Stimulated activated CD8-positive, alpha-beta memory T cell treated with anti-CD3 and anti-CD28 coated beads, Interleukin-12 subunit alpha, Interleukin-12 subunit beta, amount 100 ng/mL, for 24 hours (primary cell): ENCODE data around the gene LOXHD1.

Experiments used
- DNase-seq: peaks from one replicate; pipeline ENCODE4 v3.0.0-alpha.2; 2020; ENCODE audit errors: extremely low read depth

Gene LOXHD1

DNA sequence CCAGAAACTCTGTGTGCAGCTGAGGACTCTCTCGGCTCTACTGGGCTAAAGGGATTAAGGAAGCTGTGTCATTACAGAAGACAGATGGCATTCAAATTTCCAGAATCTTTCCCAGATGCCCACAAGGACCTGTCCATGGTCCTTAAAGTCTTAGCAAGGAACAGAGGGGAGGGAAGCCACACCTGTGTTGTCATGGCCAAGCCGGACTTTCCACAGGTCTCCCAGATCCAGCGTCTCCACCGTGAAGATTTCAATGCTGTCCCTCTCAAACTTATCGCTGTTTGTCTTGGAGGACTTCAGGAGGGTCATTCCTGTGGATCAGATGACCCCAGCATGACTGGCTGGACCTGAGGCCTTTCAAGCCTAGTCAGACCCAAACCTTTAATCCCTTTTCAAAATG is 114.5 kb downstream of the LOXHD1 start:
- DNase-seq, result no peak

- no peak for DNase-seq
Measured at GRCh38 chr18:46541626-46542189, 115.3 kb downstream of the LOXHD1 start.

GRCh38 chr18:46538376-46538775 is 118.6 kb downstream of the LOXHD1 start:
- no peak for DNase-seq

DNA sequence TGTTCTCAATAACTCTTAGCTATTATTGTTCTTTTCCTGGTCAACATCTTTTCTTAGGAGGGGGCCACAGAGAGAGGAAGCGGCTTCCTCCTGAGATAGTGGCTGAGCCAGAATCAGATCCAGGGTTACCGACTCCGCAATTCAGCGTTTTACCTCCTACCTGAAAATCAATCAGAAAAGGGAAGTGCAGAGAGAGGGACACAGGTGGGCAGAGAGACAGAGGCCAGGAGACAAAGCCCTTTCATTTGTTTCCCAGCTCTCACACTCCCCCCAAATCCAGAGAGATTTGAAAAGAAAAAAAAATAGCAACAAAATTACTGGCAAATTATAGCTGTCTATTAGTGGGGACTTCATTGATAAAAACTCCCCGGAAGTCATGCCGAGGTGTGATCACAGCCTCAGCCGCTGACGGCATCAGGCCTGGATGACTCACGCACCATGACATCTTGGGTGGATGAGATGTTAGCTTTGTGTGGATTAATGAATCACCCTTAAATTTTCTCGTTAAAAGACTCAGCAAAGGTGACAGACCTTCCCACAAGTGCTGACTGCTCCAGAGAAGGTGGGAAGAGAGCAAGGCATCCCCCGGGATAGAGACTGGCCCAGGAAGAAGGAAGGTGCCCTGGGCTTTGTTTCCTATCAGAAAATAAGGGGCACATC is 120.7 kb downstream of the LOXHD1 start:
- DNase-seq, result no peak

DNA sequence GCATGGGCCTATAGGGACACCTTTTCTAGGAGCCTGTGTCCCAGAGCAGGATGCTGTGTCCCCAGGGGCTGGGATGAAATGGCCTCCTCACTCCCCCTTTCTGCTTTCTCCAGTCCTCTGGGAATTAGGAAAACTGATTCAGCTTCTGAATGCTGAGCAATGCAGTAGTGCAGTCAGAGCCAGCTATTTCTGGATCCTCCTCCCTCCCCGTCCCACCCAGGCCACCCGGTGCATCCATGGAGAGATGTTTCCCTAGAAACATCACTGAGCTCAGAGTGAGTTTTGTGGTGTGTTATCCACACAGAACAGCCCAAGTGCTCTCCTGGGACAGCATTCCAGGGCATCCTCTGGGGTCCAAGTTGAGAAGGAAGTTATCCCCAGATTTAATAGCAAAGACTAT is 125.5 kb downstream of the LOXHD1 start:
- DNase-seq, result no peak

- no peak for DNase-seq
Measured at GRCh38 chr18:46528037-46528436, 129.0 kb downstream of the LOXHD1 start.

- DNase-seq, result no peak
Measured at GRCh38 chr18:46519870-46520269, 137.2 kb downstream of the LOXHD1 start.

DNA sequence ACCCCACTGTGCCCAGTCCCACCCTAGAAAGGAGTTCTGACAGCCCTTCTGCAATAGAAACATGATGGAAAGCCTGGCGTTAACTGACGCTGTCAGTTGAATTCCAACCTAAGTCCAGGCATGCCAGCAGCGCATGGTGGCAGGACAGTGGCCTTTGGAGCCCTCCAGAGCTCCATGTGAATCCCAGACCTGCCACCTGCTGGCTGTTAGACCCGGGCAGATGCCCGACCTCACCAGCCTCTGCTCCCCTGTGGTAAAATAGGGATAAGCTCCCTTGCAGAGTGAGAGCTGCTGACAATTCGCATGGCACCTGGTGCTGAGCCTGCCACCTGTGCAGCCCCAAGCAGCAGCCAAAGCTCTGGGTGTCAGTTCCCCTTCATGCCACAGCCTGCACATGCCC is 138.6 kb downstream of the LOXHD1 start:
- no peak for DNase-seq

GRCh38 chr18:46516555-46516954 is 140.5 kb downstream of the LOXHD1 start:
- no peak for DNase-seq

DNA sequence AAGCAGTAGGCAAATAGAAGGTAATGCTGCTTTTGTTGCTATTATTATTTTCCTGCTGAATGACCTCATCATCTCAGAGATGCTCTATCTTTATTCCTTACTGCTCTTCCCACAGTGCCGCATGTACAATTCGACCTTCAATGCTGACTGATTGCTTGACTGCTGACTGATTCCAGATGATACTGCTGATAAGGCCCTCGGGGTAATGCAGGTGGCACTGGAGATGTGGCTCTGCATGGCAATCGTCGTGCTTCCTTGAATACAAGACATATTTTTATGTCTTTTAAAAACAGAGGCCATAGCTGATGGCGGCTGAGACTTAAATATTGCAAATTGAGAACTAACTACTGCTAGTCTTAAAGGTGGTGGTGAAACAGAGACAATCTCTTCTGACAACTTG is 146.6 kb downstream of the LOXHD1 start:
- no peak for DNase-seq

DNA sequence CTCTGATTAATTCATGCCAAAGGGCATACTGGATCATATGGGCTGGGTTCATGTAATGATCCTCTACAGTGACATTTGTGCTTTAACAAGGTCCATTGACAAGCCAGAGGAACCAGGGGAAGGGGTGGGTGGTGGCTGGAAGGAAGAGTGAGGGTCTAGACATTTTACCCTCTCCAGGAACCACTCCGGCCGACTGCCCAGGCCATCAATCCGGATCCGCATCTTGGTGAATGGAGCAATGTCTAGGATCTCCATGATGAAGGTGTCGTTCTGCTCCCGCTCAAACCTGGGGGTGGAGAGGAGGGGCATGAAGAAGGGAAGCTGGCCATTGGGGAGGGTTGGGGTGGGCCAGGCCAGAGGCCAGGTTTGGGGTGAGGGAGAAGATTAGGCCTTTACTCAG is 147.5 kb downstream of the LOXHD1 start:
- no peak for DNase-seq

DNA sequence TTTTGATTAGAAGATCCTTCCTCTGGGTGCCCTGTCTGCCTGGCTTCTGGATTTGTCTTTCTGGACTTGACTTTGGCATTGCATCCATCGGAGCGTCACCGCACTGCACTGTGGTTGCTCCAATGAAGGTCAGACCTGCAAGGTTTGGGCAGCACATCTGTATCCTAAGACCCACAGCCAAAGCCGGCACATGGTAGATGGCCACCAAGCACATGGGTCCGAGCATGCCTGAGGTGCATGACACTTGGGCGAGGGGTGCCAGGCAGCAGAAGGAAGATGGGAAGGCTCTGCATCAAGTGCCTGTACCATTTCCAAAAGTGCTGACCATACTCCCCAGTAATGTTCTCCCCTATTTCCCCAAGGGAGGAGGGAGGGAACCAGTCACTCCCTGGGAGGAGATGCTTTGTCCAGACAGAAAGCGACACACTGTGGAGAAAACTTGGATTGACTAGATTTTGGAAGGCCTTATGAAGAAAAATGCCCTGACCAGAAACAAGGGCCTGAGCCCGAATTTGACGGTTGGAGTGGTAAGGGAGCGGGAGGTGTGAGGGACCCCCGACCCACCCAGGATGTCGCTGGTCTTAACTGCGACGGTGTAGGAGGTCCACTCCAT is 149.9 kb downstream of the LOXHD1 start:
- DNase-seq, result no peak

DNA sequence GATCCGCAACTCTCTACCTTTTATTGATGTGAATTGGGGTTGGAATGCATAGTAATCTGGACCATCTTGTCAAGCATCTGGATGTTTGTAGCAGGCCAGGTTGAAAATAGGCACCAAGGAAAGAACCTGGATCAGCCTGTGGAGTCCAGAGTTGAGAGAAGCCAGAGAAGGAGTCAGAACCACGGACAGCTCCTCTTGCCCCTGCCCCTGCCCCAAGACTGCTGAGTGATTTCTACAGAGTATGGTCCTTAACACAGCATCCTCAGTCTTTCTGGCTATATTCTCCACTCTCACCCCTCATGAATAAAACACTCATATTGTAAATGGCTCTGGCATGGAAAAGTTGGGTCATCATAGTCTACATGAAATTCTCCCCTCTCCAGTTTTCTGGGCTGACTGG is 154.6 kb downstream of the LOXHD1 start:
- no peak for DNase-seq

DNA sequence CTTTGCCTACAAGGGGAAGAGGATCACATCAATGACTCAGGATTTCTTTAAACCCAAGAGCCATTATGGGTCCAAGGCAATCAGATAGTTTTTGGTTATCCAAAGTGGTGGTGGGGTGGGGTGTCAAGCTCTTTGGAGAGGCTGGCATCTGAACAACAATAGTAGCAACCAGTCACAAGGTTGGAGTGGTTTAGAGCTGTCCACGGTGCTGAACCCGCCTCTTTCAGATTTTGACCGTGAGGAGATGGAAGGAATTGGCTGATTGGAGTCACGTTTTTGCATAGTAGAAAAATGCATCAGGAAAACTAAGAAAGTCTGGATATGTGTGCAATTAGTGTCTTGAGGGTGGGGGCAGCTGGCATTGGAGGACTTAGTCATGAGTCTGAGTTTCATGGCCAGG is 159.9 kb downstream of the LOXHD1 start:
- no peak for DNase-seq

GRCh38 chr18:46488471-46489213 is 168.4 kb downstream of the LOXHD1 start:
- no peak for DNase-seq

GRCh38 chr18:46485675-46486194 is 171.3 kb downstream of the LOXHD1 start:
- no peak for DNase-seq

- DNase-seq, result no peak
Measured at GRCh38 chr18:46484971-46485370, 172.0 kb downstream of the LOXHD1 start.

DNA sequence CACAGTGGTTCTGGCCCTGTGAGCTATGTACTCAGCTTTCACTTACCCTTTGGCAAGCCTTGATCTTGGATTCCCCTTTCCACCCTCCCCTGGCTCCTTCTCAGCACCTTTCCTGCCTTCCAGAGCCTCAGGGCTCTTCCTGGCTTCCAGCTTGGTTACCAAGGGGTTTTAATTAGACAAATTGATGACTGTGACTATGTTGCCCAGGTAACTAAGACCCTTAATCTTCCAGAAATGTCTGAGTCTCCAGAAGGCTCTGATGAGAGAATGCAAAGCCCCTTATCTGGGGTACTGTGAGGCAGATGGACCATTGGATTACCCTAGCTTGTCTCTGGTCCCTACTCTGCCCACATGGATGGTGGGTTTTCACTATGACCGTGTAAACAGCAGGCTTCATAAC is 174.2 kb downstream of the LOXHD1 start:
- DNase-seq, result no peak

GRCh38 chr18:46481847-46482245 is 175.2 kb downstream of the LOXHD1 start:
- no peak for DNase-seq

DNA sequence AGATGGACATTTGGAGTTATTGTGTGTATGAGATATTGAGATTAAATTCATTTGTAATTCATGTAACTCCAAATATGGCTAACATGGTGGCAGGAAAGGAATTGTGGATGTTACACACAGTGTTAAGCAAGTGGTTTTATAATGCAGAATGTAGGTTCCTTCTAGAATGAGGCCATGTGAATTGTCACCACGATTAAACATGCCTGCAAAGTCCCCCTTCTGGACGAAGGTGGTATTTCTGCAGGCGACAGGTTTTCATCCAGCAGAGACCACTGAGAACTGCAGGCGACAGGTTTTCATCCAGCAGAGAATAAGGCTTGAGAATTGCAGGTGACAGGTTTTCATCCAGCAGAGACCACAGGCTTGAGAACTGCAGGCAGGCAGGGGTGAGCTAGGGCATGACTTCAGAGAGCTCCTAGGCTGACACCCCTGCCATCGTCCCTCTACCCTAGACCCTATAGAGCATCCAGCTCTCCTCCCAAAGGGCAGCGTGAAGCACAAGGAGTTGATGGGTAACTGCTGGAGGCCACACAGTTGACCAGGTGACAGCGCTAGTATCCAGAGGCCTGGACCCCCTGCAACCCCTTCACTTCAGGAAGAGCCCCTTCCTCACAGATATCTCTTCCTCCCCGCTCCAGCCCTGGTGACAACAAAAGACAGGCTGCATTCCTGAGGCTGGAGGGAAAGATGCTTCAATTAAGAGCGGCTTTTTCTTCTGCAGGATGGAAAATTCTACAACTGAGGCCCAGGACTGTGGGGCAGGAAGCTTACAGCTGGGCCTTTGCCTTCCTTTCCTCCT is 175.8 kb downstream of the LOXHD1 start:
- no peak for DNase-seq

DNA sequence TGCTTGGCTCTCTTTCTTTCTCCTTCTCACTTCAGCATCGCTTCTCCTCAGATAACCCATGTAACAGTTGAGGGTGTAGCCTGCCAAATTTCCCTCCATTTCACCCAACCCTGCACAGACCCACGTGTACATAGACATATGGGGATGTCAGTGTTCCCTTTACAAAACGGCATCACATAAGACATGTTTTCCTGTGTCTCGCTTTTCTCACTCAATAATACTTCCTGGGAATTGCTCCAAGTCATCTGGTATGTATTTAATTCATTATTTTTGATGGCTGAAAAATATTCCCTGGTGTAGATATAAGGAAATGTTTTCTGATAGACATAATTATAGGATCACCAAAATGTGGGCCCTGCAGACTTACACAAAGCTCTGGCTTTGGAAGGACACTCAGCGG is 176.8 kb downstream of the LOXHD1 start:
- no peak for DNase-seq

- DNase-seq, result no peak
Measured at GRCh38 chr18:46478796-46479195, 178.2 kb downstream of the LOXHD1 start.
